ENCODE data around the gene RAI1.
A peak's percentile ranks its signal among the peaks of the same experiment; 100 is the strongest.

Gene RAI1

GRCh38 chr17:17837966-17838962 lies 157.0 kb downstream of the RAI1 start:
- TF ChIP-seq GATA1 (IDR thresholded peaks at IDR 0.05; ENCODE audit: low read depth, low read length) (no peak), POLR2A (IDR thresholded peaks at IDR 0.05; ENCODE audit: low read length) (peak; percentile 80)
- DNase-seq, result peak; percentile 81 to 82

- TF ChIP-seq GATA1 (IDR thresholded peaks at IDR 0.05; ENCODE audit: low read depth, low read length) (no peak), POLR2A (IDR thresholded peaks at IDR 0.05; ENCODE audit: low read length) (peak; percentile 100)
Observed at GRCh38 chr17:17839791-17840707, 158.8 kb downstream of the RAI1 start.

GRCh38 chr17:17840751-17841591 lies 159.7 kb downstream of the RAI1 start:
- peak; percentile 63 to 74 for DNase-seq
- no peak for TF ChIP-seq GATA1 (IDR thresholded peaks at IDR 0.05; ENCODE audit: low read depth, low read length)

More at GRCh38 chr17:17839791-17840707, 158.8 kb downstream of the RAI1 start:
- peak; percentile 88 to 94 for DNase-seq

DNA sequence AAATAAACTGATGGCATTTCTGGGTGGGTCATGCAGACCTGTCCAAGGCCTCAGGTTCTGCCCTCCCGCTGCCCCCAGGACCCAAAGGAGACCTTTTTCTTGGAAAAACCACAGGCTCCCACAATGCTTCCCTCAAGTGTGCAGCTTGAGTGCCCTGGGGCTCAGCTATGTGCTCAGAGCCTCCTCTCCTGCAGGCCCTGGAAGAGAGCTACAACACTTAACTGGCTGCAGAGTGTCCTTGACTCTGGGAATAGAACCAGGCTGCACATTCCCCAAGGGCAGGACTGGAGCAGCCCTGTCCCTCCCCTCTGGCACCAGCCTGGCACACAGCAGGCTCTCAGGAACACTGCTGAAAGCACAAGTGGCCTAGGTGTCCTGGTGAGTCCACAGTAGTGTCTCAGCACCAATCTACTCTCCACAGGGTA lies 160.4 kb downstream of the RAI1 start:
- TF ChIP-seq POLR2A (IDR thresholded peaks at IDR 0.05; ENCODE audit: low read length) (no peak), GATA1 (IDR thresholded peaks at IDR 0.05; ENCODE audit: low read depth, low read length) (no peak)
- DNase-seq, result peak in 1 of 2 experiments; percentile 57

DNA sequence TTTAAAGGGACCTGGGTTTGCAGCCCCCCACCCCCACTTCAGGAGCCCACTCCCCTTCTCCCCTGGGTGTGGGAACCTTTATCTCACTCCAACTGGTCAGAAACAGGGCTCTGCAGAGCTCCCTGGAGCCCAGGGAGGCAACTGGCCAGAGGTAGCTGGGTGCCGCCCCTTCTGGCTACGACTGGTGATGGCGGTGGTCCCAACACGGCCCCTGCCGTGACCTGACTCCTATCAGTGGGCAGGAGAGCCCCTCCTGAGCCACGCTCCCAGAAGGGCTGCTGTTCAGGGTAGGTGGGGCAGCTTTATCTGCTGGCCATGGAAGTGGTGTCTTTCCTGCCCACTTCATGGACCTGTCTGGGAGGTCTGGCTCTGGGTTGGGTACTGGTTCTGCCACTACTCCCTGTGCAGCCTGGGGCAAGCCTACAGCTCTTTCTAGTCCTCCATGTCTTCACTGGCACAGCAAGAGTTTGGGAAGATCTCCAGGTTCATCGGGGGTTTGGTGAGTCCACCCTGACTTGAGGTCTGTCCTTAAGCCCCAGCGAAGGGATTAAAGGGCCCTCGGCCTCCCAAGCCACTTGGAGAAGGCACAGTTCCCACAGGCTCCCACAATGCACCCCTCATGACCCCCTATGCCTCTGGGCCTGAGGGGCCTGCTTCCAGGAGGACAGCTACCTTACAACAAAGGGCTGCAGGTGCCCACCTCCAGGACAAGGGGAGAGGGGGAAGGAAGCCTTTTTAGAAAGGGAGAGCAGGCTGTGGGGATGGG lies 161.0 kb downstream of the RAI1 start:
- DNase-seq, result peak; percentile 43 to 47
- TF ChIP-seq GATA1 (IDR thresholded peaks at IDR 0.05; ENCODE audit: low read depth, low read length) (no peak), POLR2A (IDR thresholded peaks at IDR 0.05; ENCODE audit: low read length) (no peak)

DNA sequence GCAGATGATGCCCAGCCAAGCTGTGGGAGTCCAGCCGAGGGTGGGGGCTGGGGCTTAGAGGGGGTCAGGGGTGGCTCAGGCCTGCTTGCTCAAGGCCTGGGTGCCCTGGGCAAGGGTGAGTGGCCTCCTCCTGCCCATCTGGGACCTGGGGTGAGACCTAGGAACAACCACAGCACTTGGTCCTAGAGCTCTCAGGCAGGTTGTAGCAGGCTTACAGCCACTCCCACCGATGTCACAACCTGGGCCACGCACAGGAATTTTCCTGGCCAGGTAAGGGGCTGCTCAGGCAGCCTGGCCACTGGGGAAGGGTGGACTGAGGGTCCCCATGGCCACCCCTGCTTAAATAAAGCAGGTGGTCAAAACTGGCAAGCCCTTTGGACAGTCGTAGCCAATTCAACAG lies 161.8 kb downstream of the RAI1 start:
- TF ChIP-seq POLR2A (IDR thresholded peaks at IDR 0.05; ENCODE audit: low read length) (no peak), GATA1 (IDR thresholded peaks at IDR 0.05; ENCODE audit: low read depth, low read length) (no peak)
- no peak for DNase-seq

- no peak for DNase-seq
- TF ChIP-seq POLR2A (IDR thresholded peaks at IDR 0.05; ENCODE audit: low read length), result no peak
- no peak for TF ChIP-seq GATA1 (IDR thresholded peaks at IDR 0.05; ENCODE audit: low read depth, low read length)
Observed at GRCh38 chr17:17844079-17844478, 162.8 kb downstream of the RAI1 start.

DNA sequence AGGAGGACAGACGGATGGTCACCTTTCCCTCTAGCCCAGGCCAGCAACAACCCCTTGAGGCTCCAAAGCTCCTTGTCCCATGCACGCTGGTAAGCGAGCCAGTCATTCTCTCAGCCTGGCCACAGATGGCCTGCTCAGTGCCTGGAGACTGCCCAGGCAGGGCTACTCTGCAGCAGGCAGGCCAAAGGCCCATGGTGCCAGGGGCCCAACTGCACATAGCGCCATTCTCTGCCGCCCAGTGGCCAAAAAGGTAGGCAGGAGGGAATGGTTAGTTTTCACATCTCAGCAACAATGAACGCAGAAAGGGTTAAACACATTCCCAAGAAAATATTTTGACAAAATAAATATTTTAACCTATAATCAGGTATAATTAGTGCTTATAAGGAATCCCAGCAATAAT lies 163.2 kb downstream of the RAI1 start:
- TF ChIP-seq GATA1 (IDR thresholded peaks at IDR 0.05; ENCODE audit: low read depth, low read length), result no peak
- TF ChIP-seq POLR2A (IDR thresholded peaks at IDR 0.05; ENCODE audit: low read length), result no peak
- DNase-seq, result no peak

- TF ChIP-seq GATA1 (IDR thresholded peaks at IDR 0.05; ENCODE audit: low read depth, low read length) (no peak), POLR2A (IDR thresholded peaks at IDR 0.05; ENCODE audit: low read length) (no peak)
- no peak for DNase-seq
Observed at GRCh38 chr17:17845046-17845775, 164.0 kb downstream of the RAI1 start.

GRCh38 chr17:17846003-17846402 lies 164.7 kb downstream of the RAI1 start:
- no peak for TF ChIP-seq POLR2A (IDR thresholded peaks at IDR 0.05; ENCODE audit: low read length)
- TF ChIP-seq GATA1 (IDR thresholded peaks at IDR 0.05; ENCODE audit: low read depth, low read length), result no peak
- no peak for DNase-seq

DNA sequence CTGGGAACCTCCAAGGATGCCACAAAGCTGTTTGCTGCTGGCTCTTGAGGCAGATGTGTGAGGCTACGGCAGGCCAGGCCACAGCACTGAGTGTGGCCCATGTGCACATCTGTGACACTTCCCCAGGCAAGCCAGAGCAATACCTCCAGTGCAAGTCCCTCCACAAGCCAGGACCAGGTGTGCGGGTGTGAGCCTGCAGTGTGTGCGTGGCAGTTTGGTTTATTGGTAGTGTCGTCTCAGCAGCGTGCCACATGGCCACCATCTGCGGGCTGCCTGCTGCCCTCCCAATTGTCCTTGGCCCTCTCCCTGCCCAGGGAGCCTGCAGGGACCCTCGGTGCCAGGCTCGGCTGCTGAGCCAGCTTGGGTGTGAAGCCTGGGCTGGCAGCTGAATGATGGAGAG lies 165.4 kb downstream of the RAI1 start:
- TF ChIP-seq POLR2A (IDR thresholded peaks at IDR 0.05; ENCODE audit: low read length) (no peak), GATA1 (IDR thresholded peaks at IDR 0.05; ENCODE audit: low read depth, low read length) (no peak)
- DNase-seq, result no peak

GRCh38 chr17:17847118-17847689 lies 165.9 kb downstream of the RAI1 start:
- DNase-seq, result no peak
- no peak for TF ChIP-seq GATA1 (IDR thresholded peaks at IDR 0.05; ENCODE audit: low read depth, low read length)
- no peak for TF ChIP-seq POLR2A (IDR thresholded peaks at IDR 0.05; ENCODE audit: low read length)

Data from erythroblast (primary cell).